Progenitor cell of endocrine pancreas (in vitro differentiated cells): ENCODE results near the gene IL1RAPL2. TPM values are rescaled to one million over a fixed set of nuclear protein-coding genes. Genes with fewer than 3 reads are reported as not detected.

Experiments used
- DNase-seq: peaks from one replicate; pipeline ENCODE4 v3.0.0; 2021; ENCODE audit warnings: low spot score; ENCODE audit not compliant: unreplicated experiment
- H3K27ac Mint-ChIP-seq: 2 replicates; pipeline ENCODE4 v1.8.0; 2021; ENCODE audit warnings: mild to moderate bottlenecking, moderate library complexity, mixed read lengths
- H3K27me3 Mint-ChIP-seq: 2 replicates; pipeline ENCODE4 v1.8.0; 2021; ENCODE audit warnings: mixed read lengths
- H3K36me3 Mint-ChIP-seq: 2 replicates; pipeline ENCODE4 v1.8.0; 2022; ENCODE audit warnings: mixed read lengths; ENCODE audit not compliant: insufficient read depth
- H3K4me1 Mint-ChIP-seq: 2 replicates; pipeline ENCODE4 v1.8.0; 2021; ENCODE audit warnings: low read depth, mixed read lengths
- H3K4me3 Mint-ChIP-seq: 2 replicates; pipeline ENCODE4 v1.8.0; 2021; ENCODE audit warnings: low read depth, mild to moderate bottlenecking, moderate library complexity, mixed read lengths
- H3K9me3 Mint-ChIP-seq: 2 replicates; pipeline ENCODE4 v1.8.0; 2021; ENCODE audit warnings: low read depth, mixed read lengths
- CTCF ChIP-seq: fragments of 200-600 bp; sonication (generic); IDR thresholded peaks from one replicate; pipeline ENCODE4 v1.5.0; 2021; ENCODE audit warnings: antibody characterized with exemption, mild to moderate bottlenecking; ENCODE audit not compliant: unreplicated experiment
- total RNA-seq: library from RNA; stranded (reverse); gene quantifications from 2 replicates; pipeline ENCODE4 v1.2.1, GENCODE V29; 2021

The IL1RAPL2 gene
- total RNA-seq, 1 donor from 2014 or later: 0.91 TPM

GRCh38 chrX:104618106-104618895, 52.3 kb downstream of the IL1RAPL2 start:
- DNase-seq: no peak
- Mint-ChIP-seq H3K4me3 (no peak overlapping the region), H3K27ac (no peak overlapping the region), H3K9me3 (peaks cover 25% of the 10 kb centered on the region), H3K4me1 (no peaks in the 10 kb centered on the region), H3K27me3 (no peaks in the 10 kb centered on the region), H3K36me3 (no peaks in the 10 kb centered on the region)
- TF ChIP-seq CTCF: no peak

- TF ChIP-seq CTCF: no peak
- no peak for DNase-seq
- peaks cover 9% of the 10 kb centered on the region for H3K9me3 Mint-ChIP-seq
- H3K36me3 Mint-ChIP-seq: no peaks in the 10 kb centered on the region
- H3K4me3 Mint-ChIP-seq: no peak overlapping the region
- no peak overlapping the region for H3K27ac Mint-ChIP-seq
- H3K4me1 Mint-ChIP-seq: no peaks in the 10 kb centered on the region
- no peaks in the 10 kb centered on the region for H3K27me3 Mint-ChIP-seq
Observed at GRCh38 chrX:104621781-104622180, 55.8 kb downstream of the IL1RAPL2 start.

GRCh38 chrX:104641176-104641575, 75.2 kb downstream of the IL1RAPL2 start:
- H3K36me3 Mint-ChIP-seq: no peaks in the 10 kb centered on the region
- no peak overlapping the region for H3K27ac Mint-ChIP-seq
- no peaks in the 10 kb centered on the region for H3K27me3 Mint-ChIP-seq
- H3K9me3 Mint-ChIP-seq: peaks cover 55% of the 10 kb centered on the region
- no peak overlapping the region for H3K4me3 Mint-ChIP-seq
- H3K4me1 Mint-ChIP-seq: no peaks in the 10 kb centered on the region
- DNase-seq: no peak
- TF ChIP-seq CTCF: no peak

GRCh38 chrX:104647084-104647483, 81.1 kb downstream of the IL1RAPL2 start:
- H3K9me3 Mint-ChIP-seq: peaks cover 39% of the 10 kb centered on the region
- no peak overlapping the region for H3K4me3 Mint-ChIP-seq
- no peaks in the 10 kb centered on the region for H3K36me3 Mint-ChIP-seq
- no peaks in the 10 kb centered on the region for H3K27me3 Mint-ChIP-seq
- no peak for DNase-seq
- no peaks in the 10 kb centered on the region for H3K4me1 Mint-ChIP-seq
- H3K27ac Mint-ChIP-seq: no peak overlapping the region
- no peak for TF ChIP-seq CTCF

- no peaks in the 10 kb centered on the region for H3K36me3 Mint-ChIP-seq
- H3K4me3 Mint-ChIP-seq: no peak overlapping the region
- no peak for DNase-seq
- no peaks in the 10 kb centered on the region for H3K27me3 Mint-ChIP-seq
- H3K4me1 Mint-ChIP-seq: peaks cover 8% of the 10 kb centered on the region
- H3K27ac Mint-ChIP-seq: no peak overlapping the region
- peaks cover 29% of the 10 kb centered on the region for H3K9me3 Mint-ChIP-seq
- no peak for TF ChIP-seq CTCF
Observed at GRCh38 chrX:104659005-104659744, 93.2 kb downstream of the IL1RAPL2 start.
